Peyer's patch (tissue), 4 donors: Measurements from ENCODE around the gene CNN2.

ENCODE experiments used
- POLR2A ChIP-seq, 2 donors: fragments of 450-650 bp; IDR thresholded peaks; one replicate each; pipeline ENCODE4 v1.5.1; 2017; ENCODE audit warnings: antibody characterized with exemption in 2 of 2, mild to moderate bottlenecking in 2 of 2, moderate library complexity in 2 of 2
- TF ChIP-seq, protein P1 (sequence below), 6 experiments: fragments of 450-650 bp in 4 of 6; fragments of 200-600 bp in 2 of 6; sonication (generic) in 1 of 6; IDR thresholded peaks; one replicate each; pipeline ENCODE4 v1.5.1; 2017 to 2019; ENCODE audit warnings: antibody characterized with exemption in 6 of 6, mild to moderate bottlenecking in 3 of 6, moderate library complexity in 1 of 6

DNA sequence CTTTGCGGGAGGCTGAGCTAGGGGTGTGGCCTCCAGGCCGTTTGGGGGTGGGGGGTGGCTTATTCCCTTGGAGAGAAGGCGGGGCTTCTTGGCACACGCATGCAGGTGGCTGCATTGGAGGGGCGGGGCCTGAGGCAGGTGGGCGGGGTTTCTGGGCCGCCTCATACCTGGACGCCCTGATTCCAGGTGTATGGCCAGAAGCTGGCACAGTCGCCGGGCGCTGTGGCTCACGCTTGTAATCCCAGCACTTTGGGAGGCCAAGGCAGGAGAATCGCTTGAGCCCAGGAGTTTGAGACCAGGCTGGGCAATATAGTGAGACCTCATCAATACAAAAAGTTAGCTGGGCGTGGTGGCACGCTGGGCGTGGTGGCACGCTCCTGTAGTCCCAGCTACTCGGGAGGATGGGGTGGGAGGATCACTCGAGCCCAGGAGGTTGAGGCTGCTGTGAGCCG is 21.3 kb downstream of the CNN2 start:
- TF ChIP-seq, protein P1, sequence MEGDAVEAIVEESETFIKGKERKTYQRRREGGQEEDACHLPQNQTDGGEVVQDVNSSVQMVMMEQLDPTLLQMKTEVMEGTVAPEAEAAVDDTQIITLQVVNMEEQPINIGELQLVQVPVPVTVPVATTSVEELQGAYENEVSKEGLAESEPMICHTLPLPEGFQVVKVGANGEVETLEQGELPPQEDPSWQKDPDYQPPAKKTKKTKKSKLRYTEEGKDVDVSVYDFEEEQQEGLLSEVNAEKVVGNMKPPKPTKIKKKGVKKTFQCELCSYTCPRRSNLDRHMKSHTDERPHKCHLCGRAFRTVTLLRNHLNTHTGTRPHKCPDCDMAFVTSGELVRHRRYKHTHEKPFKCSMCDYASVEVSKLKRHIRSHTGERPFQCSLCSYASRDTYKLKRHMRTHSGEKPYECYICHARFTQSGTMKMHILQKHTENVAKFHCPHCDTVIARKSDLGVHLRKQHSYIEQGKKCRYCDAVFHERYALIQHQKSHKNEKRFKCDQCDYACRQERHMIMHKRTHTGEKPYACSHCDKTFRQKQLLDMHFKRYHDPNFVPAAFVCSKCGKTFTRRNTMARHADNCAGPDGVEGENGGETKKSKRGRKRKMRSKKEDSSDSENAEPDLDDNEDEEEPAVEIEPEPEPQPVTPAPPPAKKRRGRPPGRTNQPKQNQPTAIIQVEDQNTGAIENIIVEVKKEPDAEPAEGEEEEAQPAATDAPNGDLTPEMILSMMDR (IDR thresholded peaks at IDR 0.05): no peak
- no peak for TF ChIP-seq POLR2A (IDR thresholded peaks at IDR 0.05)
